Psoas muscle (tissue), 8 donors: ENCODE results near the gene SLC25A13. TPM values are rescaled to one million over a fixed set of nuclear protein-coding genes. Genes with fewer than 3 reads are reported as not detected.

Experiments
- ATAC-seq, 4 donors: fragments of 200-7000 bp; cut with Tn5 transposase; one replicate each; pipeline ENCODE4 v1.9.1; 2020; ENCODE audit warnings: moderate library complexity in 3 of 4, mild to moderate bottlenecking in 2 of 4
- DNase-seq, 2 donors: peaks; one replicate each; pipeline ENCODE4 v3.0.0-alpha.2; 2020
- H3K27ac ChIP-seq: fragments of 200-600 bp; one replicate; pipeline ENCODE4 v1.8.0; 2022
- H3K27me3 ChIP-seq, 3 donors: fragments of 200-600 bp in 1 of 3; one replicate each; pipeline versions ENCODE4 v1.6.1 to v1.8.0; 2013 to 2022; ENCODE audit warnings: low read length in 2 of 3, mild to moderate bottlenecking in 2 of 3, moderate library complexity in 1 of 3; ENCODE audit not compliant: insufficient read depth in 3 of 3
- H3K36me3 ChIP-seq, 2 donors: fragments of 200-600 bp in 1 of 2; one replicate each; pipeline versions ENCODE4 v1.6.1 to v1.8.0; 2013 to 2022; ENCODE audit warnings: low read depth in 1 of 2, mild to moderate bottlenecking in 1 of 2, moderate library complexity in 1 of 2; ENCODE audit not compliant: insufficient read depth in 1 of 2
- H3K4me1 ChIP-seq: fragments of 200-600 bp; one replicate; pipeline ENCODE4 v1.8.0; 2022
- H3K4me3 ChIP-seq: fragments of 200-600 bp; one replicate; pipeline ENCODE4 v1.8.0; 2022; ENCODE audit warnings: mild to moderate bottlenecking
- H3K9me3 ChIP-seq: fragments of 200-600 bp; one replicate; pipeline ENCODE4 v1.8.0; 2022
- WGBS, 3 donors: extraction: QIAGEN DNeasy Blood & Tissue Kit; methylation state at CpG; one replicate each; pipeline versions ENCODE4 v1.1.6 to v1.1.7; 2013; 5-methylcytosine and 5-hydroxymethylcytosine counted together
- intact Hi-C, 2 donors: fragments of 100-400 bp; cut with DNase I; formaldehyde crosslinking; loops; one replicate each; pipeline versions ENCODE4 v1.11.0 to v1.14.2; 2022
- polyA plus RNA-seq, 3 donors: library from polyadenylated mRNA; stranded (reverse); fragments of 200-250 nt; gene quantifications; one replicate each; pipeline ENCODE4 v1.2.3, GENCODE V29; 2013
- total RNA-seq, 4 donors: library from RNA; stranded (reverse); fragmentation: NEBNext Ultra II Directional in 2 of 4; extraction: Animal tissue kit (Norgen Biotek cat#: 25700) in 2 of 4; gene quantifications; one replicate each; pipeline versions ENCODE4 v1.2.1 to v1.2.4, GENCODE V29; 2021 to 2023
- TF ChIP-seq, protein P1 (sequence below): fragments of 200-600 bp; IDR thresholded peaks from one replicate; pipeline ENCODE4 v1.8.0; 2022; ENCODE audit warnings: antibody characterized with exemption
- donor health status: healthy with polysubstance abuse.
- donor health status: DM: no; HTN: no; CAD: no; lungs with moderate emphysema.
- donor health status: Bipolar disorder and iron deficiency.
- donor health status: healthy.
- donor health status: DM: yes; HTN: yes; CAD: no.
- donor health status: DM: no; HTN: no; CAD: no.
- donor health status: DM: no; HTN: no; CAD: no.
- donor health status: DM: yes; HTN: yes; CAD: no.

The SLC25A13 gene
- total and polyA plus RNA-seq, 7 donors: 3.3 to 31.6 (median 9.0) TPM

DNA sequence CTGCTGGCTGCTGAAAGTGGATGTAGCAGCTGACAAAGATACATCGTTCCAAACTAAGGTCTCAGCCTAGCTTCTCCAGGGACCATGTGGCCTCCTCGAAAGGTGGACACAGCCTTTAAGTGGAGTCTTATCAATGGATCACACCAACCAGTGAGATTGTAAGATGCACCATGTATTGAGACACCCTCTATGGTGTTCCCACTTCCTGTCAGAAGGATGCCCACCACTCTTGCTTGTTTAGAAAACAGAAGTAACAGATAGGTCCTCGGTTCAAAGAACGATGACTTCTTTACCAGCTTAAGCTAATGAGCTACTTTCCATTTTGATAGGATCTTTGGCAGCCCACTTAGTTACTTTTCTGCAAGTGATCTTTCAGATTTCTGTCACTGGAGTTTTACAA, 34.3 kb downstream of the SLC25A13 start:
- no peak for ATAC-seq
- WGBS, 3 donors: 91 to 97% (median 96%) methylated on average over 4 of the region's 4 CpGs
- intact Hi-C loops: no loop called here

DNA sequence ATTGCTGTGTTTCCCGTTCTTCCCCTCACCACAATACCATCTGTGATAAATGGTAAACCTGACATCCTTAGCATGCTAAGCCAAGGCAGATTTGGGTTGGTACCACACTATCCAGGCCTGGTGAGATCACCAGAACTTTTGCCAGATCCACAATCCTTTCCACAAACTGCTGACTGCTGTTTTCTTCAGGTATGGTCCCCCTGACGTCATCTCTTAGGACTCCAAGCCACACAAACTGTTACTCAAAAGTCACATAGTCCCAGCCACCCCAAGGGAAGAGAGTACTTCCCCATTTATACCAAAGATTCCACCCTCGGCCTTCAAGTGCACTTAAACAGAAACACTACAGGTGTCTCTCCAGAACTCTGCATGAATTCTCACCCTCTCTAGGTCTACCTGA, 34.8 kb downstream of the SLC25A13 start:
- ATAC-seq: no peak
- Histone ChIP-seq H3K4me1 (peaks cover 8% of the 10 kb centered on the region), H3K9me3 (no peaks in the 10 kb centered on the region), H3K36me3 (no peaks in the 10 kb centered on the region), H3K27me3 (no peaks in the 10 kb centered on the region), H3K27ac (no peak overlapping the region), H3K4me3 (no peak overlapping the region)
- intact Hi-C loops: no loop called here
- no peak for DNase-seq
- 64 to 82% (median 69%) methylated on average over 3 of the region's 3 CpGs for WGBS, 3 donors
- TF ChIP-seq, protein P1, sequence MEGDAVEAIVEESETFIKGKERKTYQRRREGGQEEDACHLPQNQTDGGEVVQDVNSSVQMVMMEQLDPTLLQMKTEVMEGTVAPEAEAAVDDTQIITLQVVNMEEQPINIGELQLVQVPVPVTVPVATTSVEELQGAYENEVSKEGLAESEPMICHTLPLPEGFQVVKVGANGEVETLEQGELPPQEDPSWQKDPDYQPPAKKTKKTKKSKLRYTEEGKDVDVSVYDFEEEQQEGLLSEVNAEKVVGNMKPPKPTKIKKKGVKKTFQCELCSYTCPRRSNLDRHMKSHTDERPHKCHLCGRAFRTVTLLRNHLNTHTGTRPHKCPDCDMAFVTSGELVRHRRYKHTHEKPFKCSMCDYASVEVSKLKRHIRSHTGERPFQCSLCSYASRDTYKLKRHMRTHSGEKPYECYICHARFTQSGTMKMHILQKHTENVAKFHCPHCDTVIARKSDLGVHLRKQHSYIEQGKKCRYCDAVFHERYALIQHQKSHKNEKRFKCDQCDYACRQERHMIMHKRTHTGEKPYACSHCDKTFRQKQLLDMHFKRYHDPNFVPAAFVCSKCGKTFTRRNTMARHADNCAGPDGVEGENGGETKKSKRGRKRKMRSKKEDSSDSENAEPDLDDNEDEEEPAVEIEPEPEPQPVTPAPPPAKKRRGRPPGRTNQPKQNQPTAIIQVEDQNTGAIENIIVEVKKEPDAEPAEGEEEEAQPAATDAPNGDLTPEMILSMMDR: no peak

More for the DNA sequence above, 34.3 kb downstream of the SLC25A13 start:
- H3K27me3 ChIP-seq: no peaks in the 10 kb centered on the region
- H3K36me3 ChIP-seq: no peaks in the 10 kb centered on the region
- TF ChIP-seq, protein P1: no peak
- peaks cover 8% of the 10 kb centered on the region for H3K4me1 ChIP-seq
- no peaks in the 10 kb centered on the region for H3K9me3 ChIP-seq
- no peak overlapping the region for H3K27ac ChIP-seq
- no peak overlapping the region for H3K4me3 ChIP-seq
- no peak for DNase-seq

DNA sequence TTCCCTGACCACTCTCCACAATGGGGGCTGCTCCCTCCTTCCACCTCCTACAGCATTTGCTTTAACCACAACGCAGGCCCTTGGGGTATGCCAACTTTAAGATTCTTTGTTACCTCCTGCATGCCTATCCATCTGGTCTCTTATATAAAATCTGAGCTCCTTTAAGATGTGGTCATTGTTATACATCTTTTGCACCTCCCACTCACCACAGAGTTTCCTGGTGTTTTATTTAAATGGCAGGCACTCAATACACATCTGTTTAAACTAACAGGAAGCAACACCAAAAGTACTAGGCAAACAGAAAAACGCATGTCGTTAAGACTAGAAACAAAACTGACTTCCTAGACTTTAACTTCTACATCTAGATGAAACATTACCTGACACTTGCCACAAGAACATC, 36.3 kb downstream of the SLC25A13 start:
- DNase-seq: no peak
- Histone ChIP-seq H3K36me3 (no peaks in the 10 kb centered on the region), H3K9me3 (no peaks in the 10 kb centered on the region), H3K27ac (no peak overlapping the region), H3K4me3 (no peak overlapping the region), H3K4me1 (peaks cover 8% of the 10 kb centered on the region), H3K27me3 (no peaks in the 10 kb centered on the region)
- ATAC-seq: no peak
- 62 to 72% (median 68%) methylated on average over 3 of the region's 3 CpGs for WGBS, 3 donors
- intact Hi-C loops: no loop called here
- TF ChIP-seq, protein P1: no peak

DNA sequence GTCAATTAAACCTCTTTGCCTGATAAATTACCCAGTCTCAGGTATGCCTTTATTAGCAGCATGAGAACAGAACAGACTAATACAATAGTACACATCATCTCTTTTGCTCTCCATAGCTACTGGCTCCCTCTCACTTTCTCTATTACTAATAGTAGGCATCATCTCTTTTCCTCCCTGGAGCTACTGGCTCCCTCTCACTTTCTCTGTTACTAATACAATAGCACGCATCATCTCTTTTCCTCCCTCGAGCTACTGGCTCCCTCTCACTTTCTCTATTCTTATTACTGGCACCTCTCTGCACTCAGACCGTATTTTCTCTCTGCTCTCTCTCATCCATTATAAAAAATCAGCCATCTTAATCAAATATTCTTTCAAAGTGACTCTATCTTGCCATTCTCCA, 37.1 kb downstream of the SLC25A13 start:
- Histone ChIP-seq H3K27me3 (no peaks in the 10 kb centered on the region), H3K36me3 (no peaks in the 10 kb centered on the region), H3K9me3 (no peaks in the 10 kb centered on the region), H3K4me1 (peaks cover 8% of the 10 kb centered on the region), H3K4me3 (no peak overlapping the region), H3K27ac (no peak overlapping the region)
- intact Hi-C loops: no loop called here
- 75 to 83% (median 82%) methylated on average over 3 of the region's 3 CpGs for WGBS, 3 donors
- TF ChIP-seq, protein P1: no peak
- ATAC-seq (no peak), DNase-seq (no peak)

DNA sequence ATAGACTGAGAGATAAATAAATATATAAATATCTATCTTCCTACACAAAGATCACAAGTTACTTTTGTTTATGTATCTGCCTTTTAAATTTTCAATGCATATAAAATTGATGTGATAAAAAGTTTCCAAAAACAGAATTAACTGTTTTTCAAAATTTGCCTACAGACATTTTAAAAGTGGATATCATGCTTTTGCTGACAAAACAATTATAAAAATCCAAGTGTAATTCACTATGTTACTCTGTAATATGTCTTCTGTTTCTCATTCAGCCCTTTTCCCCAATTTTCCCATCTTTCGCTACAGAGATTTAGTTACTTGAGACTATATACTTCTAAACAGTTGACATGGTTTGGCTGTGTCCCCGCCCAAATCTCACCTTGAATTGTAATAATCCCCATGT, 37.7 kb downstream of the SLC25A13 start:
- Histone ChIP-seq H3K36me3 (no peaks in the 10 kb centered on the region), H3K4me3 (no peak overlapping the region), H3K27ac (no peak overlapping the region), H3K4me1 (peaks cover 8% of the 10 kb centered on the region), H3K9me3 (no peaks in the 10 kb centered on the region), H3K27me3 (no peaks in the 10 kb centered on the region)
- intact Hi-C loops: no loop called here
- TF ChIP-seq, protein P1: no peak
- ATAC-seq: no peak
- DNase-seq: no peak
- WGBS, 3 donors: 96 to 98% (median 97%) methylated on average over 2 of the region's 2 CpGs
